HG03457 (cell line): ENCODE results near the gene PPP1R26.

ENCODE experiments used
- ATAC-seq: cut with Tn5 transposase; IDR thresholded peaks from one replicate; pipeline ENCODE4 v1.9.1; 2021; ENCODE audit warnings: moderate number of reproducible peaks; ENCODE audit not compliant: unreplicated experiment

Gene PPP1R26

DNA sequence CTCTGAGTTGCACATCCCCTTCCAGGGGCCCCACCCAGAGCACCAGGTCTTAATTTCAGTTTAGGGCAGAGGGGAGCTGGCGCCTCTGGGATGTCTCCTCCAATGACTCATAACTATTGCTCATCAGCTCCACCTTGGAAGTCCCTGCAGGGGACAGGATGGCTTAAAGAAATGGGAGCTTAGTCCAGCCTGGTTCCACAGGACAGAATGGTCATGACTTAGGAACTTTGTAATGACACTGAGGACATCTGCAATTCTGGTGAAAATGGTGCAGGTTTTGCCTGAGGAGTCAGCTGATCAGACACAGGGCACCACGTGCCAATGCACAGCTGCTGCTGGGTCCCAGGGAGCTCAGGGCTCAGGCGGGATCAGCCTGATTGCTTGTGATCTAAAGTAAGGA lies 16.4 kb upstream of the PPP1R26 start:
- ATAC-seq: no peak

DNA sequence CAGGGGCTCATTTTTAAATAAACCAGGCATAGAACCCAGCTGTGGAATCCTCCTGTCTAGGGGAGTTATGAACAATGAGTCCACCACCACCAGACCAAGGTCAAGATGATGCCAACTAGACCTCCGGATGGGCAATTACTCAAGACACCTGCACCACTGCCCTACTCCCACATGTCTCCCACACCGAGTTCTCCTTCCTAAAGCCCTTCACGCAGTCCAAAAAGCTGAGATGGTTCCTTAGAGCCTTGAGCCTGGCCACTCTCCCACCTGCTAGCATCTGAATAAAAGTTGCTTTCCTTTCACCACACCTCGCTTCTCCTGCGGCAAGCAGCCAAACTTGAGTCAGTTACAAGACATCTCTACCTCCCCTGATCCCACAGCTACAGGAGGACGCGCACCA lies 15.4 kb upstream of the PPP1R26 start:
- ATAC-seq: no peak

DNA sequence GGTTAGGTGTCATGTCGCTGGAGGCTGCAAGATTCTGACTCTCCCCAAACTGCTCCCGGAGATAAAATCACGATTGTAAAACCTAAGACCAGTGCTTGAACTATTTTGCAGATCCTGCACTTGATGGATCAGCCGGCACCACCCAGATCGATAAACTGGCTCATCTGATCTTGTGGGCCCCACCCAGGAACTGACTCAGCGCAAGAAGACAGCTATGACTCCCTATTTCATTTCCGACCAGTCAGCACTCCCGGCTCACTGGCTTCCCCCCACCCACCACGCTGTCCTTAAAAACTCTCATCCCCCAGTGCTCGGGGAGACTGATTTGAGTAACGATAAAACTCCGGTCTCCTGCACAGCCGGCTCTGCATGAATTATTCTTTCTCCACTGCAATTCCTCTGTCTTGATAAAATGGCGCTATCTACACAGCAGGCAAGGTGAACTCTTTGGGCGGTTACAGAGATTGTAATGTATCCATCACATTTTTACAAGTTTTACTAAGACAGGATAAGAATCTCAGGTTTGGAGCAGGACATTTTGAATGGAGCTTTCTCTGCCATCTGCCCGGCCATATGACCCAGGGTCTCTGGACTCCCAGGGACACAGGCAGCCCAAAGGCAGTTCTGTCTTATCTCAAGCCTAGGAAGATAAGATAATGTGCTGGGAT lies 10.6 kb upstream of the PPP1R26 start:
- ATAC-seq: no peak

DNA sequence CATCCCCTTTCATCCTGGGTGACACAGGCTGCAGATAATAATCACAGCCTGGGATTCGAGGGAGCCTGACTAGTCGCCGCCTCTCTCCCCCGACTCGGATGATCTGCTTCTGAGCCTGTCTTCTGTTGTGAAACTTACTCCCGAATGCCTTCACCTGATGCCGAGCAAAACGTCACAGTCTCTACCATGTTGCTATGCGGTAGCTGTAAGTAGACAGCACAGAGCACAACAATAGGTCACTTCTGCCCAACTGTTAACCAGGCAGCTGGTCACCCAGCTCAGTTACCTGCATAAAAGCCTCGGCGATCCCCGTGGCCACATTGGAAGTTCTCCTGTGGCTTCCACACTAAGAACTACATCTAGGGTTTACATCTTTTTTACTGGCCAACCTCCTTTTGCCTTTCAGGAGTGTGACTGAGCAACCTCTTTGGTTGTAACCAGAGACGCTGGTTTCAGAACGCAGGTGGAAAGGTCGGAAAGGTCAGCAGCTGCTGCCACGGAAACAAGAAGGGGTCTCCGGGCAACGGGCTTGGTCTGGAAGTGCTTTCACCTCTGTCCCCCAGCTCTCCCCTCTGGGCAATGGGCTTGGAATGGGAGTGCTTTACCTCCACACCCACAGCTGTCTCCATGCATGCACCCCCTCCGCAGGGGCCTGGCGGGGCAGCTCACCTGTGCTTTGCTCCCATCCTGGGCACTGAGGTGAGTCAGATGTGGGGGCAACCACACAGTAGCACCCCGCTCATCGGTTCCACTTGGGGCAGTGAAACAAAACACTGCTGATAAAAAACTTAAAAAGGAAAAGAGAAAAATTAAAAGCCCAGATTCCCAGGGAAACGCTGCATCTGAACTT lies 7.6 kb upstream of the PPP1R26 start:
- ATAC-seq: no peak

DNA sequence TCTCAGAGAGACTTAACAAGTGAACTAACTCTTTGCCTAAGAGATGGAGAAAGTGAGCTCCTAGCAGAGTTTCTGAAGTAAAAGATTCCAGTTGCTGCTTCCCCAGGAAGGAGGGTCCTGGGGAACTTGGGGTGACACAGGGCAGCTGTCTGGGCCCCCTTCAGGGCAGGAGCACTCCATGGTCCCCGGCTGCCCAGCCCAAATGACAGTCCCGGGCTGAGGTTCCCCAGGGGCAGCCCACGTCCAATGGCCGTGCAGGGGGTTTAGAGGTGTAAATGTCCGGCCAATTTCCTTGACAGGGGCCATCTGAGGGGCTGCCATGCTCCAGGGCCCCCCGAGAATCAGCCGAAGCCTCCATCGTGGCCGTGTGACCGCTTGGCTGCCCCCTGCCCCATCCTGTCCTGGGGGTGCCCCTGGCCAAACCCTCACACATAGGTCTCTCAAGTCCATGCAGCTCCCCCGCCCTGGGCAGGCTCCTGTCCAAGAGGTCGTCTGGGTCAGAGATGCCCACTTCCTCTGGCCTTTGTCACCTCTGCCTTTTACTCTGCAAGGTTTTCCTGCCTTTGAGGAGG lies 5.5 kb upstream of the PPP1R26 start:
- no peak for ATAC-seq

DNA sequence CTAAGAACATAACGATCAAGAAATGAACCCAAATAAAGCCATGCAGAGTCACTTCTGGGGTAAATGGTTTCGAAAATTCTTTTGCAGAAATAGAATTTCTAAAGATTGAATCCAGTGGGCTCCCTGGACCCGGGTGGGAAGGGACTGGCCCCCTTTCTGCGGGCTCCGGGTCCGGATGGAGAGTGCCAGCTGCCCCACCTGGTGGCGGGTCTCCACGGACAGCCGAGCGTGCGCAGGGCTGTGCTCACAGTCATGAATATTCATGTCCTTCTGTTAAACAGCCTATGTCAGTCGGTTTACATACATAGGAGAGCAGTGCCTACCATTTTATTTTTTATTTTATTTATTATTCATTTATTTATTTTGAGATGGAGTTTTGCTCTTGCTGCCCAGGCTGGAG lies 4.7 kb upstream of the PPP1R26 start:
- ATAC-seq: no peak

DNA sequence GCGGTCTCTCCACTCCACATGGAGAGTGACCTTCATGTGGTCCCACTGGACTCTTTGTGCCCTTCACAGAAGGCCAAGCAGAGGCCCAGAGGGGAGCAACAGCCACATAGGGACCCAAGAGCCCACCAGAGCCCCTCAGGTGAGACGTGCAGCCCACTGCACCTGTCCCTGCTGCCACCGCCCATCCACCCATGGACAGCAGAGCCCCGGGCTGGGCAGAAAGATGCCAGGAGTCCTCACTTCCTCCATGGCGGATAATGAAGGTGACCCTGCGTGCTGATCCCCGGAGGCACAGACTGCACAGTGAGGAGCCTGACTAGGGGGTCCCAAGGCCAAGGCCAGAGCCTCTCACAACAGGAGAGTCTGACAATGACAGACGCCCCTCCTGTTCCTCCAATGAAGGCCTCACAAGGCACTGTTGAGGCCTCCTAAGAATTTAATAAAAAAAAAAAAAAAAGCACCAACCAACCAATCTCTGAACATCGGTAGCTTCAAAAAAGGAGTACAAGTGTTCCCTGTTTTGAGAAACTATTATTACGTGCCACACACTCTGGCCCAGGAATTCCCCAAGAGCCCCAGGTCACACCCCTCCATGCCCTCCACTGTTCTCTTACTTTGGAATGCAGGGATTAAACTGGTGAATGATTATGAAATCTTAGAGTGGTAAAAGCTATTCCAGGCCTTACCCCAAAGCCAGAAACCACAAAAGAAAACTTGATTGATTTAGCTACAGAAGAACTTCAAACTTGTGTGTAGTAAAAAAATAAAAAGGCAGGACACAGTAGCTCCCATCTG lies 2.8 kb upstream of the PPP1R26 start:
- ATAC-seq: no peak

DNA sequence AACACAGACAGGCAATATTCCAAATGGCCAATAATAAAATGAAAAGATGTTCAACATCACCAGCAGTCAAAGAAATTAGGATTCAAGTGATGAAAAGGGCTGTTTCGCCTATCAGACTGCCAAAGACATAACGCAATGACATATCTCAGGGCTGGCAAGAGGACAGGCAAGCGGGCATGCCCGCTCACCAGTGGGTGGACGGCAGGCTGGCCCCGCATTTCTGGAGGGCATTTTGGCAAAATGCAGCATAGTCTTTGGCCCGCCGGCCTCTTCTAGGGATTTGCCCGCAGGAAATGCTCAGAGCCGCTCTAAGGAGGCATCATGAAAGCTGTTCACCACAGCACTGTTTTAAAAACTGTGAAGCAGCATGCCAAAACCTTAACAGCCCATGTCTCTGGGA lies 1.4 kb upstream of the PPP1R26 start:
- ATAC-seq: no peak

DNA sequence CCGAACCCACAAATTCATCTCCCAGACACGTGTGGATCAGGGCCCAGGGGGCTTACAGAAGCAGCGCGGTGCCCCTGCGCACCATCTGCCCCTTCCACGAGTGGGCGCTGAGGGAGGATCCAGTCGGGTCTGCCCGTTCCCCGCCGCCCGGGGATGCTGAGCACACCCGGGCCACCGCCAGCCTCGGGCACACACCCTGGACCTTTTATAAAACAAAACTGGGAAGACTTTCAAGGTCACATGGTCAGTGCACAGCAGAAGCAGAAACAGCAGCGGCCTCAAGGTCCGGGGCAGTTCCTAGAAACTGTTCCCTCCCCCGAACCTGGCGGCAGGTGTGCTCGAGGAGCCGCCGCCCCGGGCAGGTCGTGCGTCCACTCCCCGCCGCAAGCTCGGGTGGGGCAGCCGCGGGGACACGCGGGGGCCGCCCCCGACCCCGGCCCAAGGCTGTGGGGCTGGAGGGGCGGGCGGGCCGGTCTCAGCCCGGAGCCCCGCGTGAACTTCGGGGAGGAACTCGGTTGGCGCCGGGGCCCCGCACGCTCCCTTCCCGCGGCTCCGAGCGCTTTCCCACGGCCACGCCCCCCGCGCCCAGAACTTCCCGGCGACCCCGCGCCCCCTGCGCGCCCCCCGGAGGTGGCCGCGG lies 633 bp upstream of the PPP1R26 start:
- ATAC-seq: no peak

DNA sequence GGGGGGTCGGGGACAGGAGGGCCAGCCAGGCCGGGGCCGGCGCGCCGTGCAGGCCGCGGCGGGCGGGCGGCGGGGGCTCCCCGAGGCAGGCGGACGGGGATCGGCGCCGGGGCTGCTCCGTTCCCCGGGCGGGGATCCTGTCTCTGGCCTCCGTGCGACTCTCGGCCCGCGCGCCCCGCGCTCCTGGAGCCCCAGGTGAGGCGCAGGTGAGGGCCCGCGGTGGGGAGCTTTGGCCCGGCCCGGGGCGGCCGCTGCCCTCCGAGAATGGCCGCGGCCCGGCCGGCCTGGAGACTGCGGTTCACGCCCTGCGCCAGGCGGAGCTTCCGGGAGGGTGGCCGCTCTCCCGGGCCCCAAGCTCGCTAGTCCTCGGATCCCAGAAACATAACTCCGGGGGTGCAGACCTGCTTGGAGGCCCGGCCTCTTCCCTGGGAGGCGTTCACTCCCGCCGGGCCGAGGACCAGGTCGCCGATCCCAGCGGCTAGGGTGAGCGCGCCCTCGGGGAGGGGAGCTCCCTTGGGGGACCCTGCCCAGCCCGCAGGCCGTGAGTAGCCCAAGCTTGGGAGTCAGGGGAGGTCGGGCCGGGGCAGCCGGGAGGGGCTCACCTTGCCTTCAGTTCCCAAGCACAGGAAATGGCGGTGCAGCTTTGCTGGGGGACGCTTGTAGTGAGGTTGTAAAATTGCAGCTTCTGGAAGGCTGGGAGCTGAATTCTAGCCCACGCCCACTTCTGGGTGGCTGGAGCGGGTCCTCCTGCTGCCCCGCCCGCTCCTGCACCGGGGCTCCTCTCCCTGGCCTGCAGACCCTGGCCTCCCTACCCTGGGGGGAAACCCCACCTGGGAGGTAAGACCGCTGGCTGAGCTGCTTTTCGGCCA lies 723 bp downstream of the PPP1R26 start:
- no peak for ATAC-seq

DNA sequence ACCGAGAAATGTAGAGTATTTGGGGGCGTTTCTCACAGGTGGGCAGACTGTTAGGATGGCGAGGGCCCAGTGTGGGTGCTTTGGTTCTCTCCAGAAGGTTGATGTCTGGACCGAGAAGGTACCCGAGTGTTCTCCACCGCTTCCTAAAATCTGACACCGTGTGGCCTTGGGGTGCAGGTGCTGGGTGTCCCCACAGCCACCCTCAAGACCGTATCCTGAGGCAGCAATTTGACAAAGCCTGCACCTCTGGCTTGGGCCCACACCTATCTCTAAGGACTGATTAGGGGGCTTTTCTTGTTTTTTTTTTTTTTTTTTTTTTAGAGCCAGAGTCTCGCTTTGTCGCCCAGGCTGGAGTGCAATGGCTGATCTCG lies 1.3 kb downstream of the PPP1R26 start:
- ATAC-seq: no peak

DNA sequence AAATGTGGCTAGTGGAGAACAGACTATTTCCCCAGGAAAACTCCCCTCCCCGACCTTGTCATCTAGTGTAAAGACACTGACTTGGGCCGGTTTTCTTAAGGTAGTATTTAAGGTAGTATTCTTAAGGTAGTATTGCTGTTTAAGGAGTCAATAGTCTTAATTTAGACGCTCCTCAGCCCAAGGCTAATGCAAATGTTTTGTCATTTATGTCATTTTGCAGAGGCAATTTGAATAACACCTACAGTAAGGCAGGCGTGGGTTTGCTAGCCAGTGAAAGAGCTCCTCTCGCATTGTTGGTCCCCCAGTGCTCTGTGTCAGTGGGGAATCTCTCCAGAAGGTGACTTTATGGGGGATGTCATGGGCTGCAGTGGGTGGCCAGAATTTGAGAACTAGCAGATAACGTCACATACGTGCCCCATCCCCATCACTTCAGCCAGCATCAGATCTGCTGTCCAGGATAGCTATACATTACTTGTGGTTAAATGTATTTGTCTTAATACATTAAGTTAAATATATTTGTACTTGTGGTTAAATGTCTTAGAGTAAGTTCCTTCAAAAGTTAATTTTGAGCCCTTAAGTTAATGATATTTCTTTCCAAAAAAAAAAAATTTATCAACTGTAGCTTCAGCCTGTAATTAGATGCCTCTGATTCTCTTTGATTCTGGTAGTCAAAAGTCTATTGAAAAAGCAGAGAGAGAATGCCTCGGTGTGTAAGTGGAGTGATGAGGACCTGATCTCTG lies 2.6 kb downstream of the PPP1R26 start:
- ATAC-seq: no peak

DNA sequence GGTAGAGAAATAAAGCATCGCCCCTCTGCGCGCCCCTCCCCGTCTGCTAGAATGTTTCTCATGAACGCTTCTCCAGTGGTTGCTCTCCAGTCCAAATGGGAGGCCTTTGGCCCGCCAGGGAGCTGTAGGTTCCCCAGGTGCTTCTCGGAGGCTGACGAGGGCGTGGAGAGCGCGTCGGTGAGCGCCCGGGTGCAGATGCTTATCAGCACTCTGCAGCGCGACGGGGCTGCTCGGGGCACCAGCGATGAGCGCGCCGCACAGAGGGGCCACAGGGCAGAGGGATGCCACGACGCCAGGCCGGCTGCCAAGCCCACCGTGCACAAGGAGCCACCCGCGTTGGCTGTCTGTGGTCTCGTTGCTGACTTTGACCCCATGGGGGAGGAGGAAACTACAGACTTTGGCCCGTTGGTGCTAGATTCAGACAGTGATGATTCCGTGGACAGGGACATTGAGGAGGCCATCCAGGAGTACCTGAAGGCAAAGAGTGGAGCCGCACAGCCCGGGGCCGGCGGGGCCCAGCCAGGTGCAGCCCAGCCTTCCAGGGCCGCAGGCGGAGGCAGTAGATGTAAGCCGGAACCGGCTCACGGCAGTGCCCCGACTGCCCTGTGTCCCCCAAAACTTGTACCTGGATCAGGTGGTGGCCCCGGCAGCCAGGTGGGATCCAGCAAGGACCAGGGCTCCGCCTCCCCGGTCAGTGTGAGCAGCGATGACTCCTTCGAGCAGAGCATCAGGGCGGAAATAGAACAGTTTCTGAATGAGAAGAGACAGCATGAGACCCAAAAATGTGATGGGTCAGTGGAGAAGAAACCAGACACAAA lies 5.1 kb downstream of the PPP1R26 start:
- ATAC-seq: no peak

DNA sequence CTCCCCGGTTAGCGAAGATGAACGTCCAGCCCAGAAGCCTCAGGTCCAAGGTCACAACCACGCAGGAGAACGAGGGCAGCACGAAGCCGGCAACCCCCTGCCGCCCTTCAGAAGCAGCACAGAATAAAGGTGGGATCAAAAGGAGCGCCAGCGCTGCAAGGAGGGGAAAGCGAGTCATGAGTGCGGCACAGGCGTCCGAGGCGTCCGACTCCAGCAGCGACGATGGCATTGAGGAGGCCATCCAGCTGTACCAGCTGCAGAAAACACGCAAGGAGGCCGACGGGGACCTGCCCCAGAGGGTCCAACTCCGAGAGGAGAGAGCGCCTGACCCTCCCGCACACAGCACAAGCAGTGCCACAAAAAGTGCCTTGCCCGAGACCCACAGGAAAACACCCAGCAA lies 5.8 kb downstream of the PPP1R26 start:
- ATAC-seq: no peak

DNA sequence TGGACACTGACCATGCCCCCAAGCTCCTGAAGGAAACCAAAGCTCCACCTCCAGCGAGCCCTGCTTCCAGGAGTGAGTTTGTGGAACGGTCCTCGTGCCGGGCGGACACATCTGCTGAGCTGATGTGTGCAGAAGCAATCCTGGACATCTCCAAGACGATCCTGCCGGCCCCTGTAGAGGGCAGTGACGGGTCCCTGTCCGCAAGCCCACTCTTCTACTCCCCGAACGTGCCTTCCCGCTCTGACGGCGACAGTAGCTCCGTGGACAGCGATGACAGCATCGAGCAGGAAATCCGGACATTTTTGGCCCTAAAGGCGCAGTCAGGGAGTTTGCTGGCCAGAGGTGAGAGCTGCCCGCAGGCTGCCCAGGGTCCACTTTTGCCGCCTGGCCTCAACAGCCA lies 6.2 kb downstream of the PPP1R26 start:
- ATAC-seq: no peak

DNA sequence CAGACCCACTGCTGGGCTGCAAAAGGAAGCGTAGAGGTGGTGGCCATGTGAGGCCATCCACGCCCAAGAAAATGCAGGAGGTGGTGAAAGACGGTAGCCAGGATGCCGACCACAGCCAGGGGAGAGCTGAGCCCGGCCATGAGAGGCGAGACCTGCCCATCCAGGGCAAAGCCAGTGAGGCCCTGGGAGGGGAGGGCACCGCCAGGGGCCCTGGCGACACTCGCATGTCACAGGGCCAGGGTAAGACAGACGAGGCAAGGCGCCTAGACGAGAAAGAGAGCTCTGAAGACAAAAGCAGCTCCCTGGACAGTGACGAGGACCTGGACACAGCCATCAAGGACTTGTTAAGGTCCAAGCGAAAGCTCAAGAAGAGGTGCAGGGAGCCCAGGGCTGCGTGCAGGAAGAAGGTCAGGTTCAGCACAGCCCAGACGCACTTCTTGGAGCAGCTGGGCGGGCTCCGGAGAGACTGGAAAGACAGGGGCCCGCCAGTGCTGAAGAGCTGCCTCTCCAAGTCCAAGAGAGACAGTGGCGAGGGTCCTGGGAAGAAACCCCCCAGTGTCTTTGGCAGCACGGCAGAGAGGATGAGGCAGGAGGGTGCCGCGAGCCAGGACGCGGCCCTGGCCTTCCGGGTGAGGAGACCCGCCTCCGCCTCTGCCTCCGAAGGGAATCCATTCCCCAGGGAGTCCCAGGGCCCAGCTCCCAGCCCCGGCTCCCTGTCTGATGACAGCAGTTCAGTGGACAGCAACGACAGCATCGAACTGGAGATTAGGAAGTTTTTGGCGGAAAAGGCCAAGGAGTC lies 6.9 kb downstream of the PPP1R26 start:
- ATAC-seq: no peak

DNA sequence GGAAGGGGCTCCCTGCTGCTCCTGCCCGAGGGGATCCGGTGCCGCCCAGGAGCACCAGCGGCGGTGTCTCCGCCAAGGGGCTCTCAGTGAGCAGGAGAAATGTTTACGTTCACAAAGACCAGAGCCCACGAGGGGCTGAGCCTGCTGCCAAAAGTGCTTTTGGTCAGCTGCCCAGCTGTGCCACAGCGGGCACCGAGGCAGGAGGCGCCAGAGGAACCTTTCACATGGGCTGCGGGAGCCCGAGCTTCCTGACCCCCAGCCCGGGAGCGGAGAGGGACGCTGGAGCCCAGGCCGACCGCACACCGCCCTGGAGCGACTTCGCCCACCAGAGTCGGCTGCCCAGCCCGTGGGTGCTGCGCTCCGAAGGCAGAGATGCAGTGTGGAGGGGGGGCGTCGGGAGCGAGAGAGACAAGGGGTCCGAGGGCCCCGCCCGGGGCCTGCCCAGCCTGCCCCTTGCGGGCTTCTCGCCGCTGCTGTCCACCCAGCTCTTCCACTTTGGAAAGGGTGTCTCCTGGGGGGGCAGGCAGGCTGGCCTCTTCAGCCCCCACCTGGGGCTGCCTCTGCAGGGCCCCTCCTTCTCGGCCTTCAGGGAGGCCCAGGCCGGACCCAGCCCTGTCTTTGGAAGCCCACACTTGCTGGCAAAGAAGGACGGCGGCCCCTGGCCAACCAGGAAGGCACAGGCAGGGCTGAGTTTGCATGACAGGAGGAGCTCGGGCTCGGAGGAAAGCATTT lies 7.9 kb downstream of the PPP1R26 start:
- no peak for ATAC-seq
